ENCODE data around the gene CARNS1.

CARNS1 gene, protein sequence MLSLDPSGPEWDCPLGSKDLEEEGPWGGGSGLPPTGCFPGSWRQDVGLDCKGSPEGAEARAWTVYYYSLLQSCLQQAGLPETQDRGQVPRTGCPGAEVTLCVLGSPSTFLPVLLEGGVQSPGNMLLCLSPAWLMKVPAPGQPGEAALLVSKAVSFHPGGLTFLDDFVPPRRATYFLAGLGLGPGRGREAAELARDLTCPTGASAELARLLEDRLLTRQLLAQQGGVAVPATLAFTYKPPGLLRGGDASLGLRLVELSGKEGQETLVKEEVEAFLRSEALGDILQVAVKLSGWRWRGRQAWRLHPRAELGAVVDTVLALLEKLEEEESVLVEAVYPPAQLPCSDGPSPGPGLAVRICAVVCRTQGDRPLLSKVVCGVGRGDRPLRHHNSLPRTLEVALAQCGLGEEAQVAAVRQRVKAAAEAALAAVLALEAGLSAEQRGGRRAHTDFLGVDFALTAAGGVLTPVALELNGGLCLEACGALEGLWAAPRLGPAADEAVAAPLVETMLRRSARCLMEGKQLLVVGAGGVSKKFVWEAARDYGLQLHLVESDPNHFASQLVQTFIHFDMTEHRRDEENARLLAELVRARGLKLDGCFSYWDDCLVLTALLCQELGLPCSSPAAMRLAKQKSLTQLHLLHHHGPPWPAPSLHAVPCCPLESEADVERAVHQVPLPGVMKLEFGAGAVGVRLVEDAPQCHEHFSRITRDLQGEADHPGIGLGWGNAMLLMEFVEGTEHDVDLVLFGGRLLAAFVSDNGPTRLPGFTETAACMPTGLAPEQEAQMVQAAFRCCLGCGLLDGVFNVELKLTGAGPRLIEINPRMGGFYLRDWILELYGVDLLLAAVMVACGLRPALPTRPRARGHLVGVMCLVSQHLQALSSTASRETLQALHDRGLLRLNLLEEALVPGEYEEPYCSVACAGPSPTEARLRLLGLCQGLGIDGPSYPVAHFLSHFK

DNA sequence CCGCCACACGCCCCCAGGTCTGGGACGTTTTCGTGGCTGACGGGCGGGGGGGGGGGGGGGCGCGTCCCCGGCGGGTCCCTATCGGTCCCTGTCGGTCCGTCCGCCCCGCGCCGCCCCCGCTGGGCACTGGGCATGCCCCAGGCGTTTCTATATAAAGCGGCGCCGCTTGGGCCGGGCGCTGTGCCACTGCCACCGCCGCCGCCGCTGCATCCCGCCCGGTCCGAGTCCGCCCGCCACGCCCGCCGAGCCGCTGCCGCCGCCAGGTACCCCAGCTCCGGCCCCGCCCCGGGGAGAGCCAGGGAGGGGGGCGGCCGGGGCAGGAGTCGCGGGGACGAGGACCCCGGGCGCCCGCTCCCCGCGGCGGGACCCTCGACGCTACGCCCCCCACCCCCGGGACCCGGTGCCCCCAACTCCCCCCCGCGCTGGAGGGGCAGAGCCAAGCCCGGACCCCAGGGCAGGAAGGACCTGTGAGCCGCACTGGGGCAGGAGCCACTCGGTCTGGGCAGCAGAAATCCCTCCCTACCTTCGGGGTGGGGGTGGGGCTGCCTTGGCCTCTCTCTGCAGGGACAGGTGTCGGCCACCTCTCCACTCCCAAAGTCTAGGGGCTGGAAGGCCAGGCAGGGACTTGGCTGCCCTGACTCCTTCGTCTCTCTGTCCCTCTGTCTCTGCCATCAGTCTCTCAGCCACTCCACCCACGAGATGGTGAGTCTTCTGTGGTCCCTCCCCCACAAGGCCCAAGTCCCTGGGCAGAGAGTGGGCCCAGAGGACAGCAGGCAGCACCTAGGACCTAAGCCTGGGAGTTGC, at the start of gene CARNS1:
Gene CARNS1 (plus strand): TSS at position 178 of the 804 bp plus-strand sequence. CDS start 522 bp downstream, at position 700.
- no peak within 1 kb of the TSS for H3K27ac ChIP-seq (ENCODE audit: low read length)
- H3K4me1 ChIP-seq (ENCODE audit: control insufficient read depth, insufficient read depth, low read length) = peaks cover 25% of the 10 kb centered on the region
- H3K27me3 ChIP-seq (ENCODE audit: control insufficient read depth in 1 of 2, insufficient read depth in 2 of 2, low read length in 2 of 2) = peaks cover 8 to 10% of the 10 kb centered on the region in 2 donors
- H3K9ac ChIP-seq (ENCODE audit: low read length in 2 of 2) = peak within 1 kb of the TSS in 1 of 2 donors; percentile 29
- H3K36me3 ChIP-seq (ENCODE audit: control insufficient read depth in 2 of 2, insufficient read depth in 2 of 2, low read length in 2 of 2) = no peaks in the 10 kb centered on the region
- H3K4me3 ChIP-seq (ENCODE audit: low read length in 2 of 2) = peak within 1 kb of the TSS in 1 of 2 donors; percentile 65
- no peaks in the 10 kb centered on the region for H3K9me3 ChIP-seq (ENCODE audit: control insufficient read depth in 2 of 2, low read length in 2 of 2)

DNA sequence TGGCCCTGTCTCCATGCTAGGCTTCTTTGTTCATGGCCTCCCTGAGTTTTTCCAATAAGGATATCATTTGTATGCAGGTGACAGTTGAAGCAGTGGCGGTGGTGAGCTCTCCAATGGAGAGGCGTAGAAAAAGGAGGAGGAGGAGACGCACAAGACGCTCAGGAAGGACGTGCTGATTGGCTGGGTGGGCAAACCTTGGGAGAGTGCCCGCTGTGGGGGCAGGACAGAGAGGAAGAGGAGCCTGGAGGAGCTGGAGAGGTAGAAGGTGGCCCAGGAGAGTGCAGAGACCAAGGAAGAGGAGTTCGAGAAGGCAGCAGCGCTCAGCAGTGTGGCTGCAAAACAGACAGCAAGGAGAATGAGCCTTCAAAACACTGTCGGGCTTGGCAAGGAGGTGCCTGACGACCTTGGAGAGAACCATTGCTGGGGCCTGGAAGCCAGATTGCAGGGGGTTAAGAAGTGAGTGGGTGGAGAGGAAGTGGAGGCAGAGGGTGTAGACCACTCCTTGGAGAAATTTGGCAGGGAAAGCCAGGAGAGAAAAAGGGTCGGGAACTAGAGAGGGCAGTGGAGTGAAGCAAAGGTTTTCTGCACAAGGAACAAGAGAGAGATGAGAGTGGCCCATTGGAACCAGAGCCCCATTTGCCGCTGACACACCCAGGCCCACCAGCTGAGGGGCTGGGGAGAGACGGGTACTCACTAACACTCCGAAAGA, 49.6 kb upstream of the CARNS1 start:
- Histone ChIP-seq H3K27ac (ENCODE audit: low read length) (peak overlapping the region; percentile 96), H3K4me1 (ENCODE audit: control insufficient read depth, insufficient read depth, low read length) (peaks cover 64% of the 10 kb centered on the region), H3K36me3 (ENCODE audit: control insufficient read depth in 2 of 2, insufficient read depth in 2 of 2, low read length in 2 of 2) (peaks cover 7 to 8% of the 10 kb centered on the region in 2 donors), H3K9me3 (ENCODE audit: control insufficient read depth in 2 of 2, low read length in 2 of 2) (no peaks in the 10 kb centered on the region), H3K4me3 (ENCODE audit: low read length in 2 of 2) (peak overlapping the region; percentile 8 to 60), H3K27me3 (ENCODE audit: control insufficient read depth in 1 of 2, insufficient read depth in 2 of 2, low read length in 2 of 2) (no peaks in the 10 kb centered on the region), H3K9ac (ENCODE audit: low read length in 2 of 2) (peak overlapping the region; percentile 36 to 55)

DNA sequence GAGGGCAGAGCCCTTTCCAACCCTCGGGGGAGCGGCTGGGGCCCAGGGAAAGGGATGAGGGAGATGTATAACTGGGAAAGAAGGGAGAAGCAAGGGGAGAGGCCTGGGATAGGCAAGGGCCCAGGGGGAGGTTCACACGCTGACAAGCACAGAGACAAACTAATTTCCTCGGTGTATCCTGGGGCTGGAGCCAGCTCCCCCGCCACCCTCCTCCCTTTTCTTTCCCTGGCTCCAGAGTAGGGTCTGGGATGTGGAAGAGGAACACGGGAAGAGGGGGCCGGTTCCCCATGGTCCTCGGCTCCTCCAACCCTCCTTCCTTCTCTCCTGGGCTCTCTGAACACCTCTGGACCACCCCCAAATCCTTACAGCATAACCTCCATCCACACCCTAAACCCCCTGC, 48.9 kb upstream of the CARNS1 start:
- peak overlapping the region in 1 of 2 donors; percentile 36 for H3K9ac ChIP-seq (ENCODE audit: low read length in 2 of 2)
- H3K27me3 ChIP-seq (ENCODE audit: control insufficient read depth in 1 of 2, insufficient read depth in 2 of 2, low read length in 2 of 2) = no peaks in the 10 kb centered on the region
- H3K4me3 ChIP-seq (ENCODE audit: low read length in 2 of 2) = peak overlapping the region; percentile 17 to 60
- H3K9me3 ChIP-seq (ENCODE audit: control insufficient read depth in 2 of 2, low read length in 2 of 2) = no peaks in the 10 kb centered on the region
- H3K4me1 ChIP-seq (ENCODE audit: control insufficient read depth, insufficient read depth, low read length) = peaks cover 70% of the 10 kb centered on the region
- H3K27ac ChIP-seq (ENCODE audit: low read length) = peak overlapping the region; percentile 96
- H3K36me3 ChIP-seq (ENCODE audit: control insufficient read depth in 2 of 2, insufficient read depth in 2 of 2, low read length in 2 of 2) = peaks cover 7 to 8% of the 10 kb centered on the region in 2 donors

DNA sequence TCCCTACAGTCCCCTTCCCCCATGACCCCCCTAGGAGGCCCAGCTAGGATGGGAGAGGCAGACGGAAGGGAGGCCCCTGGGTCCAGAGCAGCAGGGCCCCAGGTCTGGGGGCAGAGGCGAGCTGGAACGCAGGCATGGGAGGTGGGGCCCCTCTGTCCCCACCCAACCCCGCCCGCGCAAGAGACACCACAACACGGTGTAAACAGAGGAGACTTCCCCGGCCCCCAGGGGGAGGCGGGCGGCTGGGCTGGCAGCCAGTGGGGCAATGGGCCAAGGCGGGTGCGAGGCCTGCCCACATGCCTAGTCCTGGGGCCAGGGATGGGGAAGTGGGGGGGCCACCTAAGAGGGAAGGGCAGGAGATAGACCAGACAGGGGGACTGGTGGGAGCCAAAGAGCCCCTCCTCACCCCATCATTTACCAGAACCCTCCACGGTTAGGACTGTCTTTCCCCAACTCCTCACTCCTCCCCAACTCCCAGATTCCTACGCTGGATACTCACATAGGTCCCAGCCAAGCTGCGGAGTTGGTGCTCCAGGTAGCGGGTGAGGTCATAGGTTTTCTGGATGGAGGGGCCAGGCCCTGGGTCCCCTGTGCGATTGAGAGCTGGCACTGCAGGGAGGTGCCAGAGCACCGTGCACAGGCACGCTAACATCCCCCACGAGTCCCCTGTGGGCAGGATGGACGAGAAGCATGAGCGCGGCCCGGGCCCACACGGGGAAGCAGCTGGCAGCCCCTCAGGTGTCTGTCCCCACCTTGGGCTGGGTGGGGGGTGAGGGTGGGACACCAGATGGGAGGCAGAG, 48.3 kb upstream of the CARNS1 start:
- peaks cover 76% of the 10 kb centered on the region for H3K4me1 ChIP-seq (ENCODE audit: control insufficient read depth, insufficient read depth, low read length)
- peak overlapping the region; percentile 17 to 60 for H3K4me3 ChIP-seq (ENCODE audit: low read length in 2 of 2)
- peaks cover 7 to 8% of the 10 kb centered on the region in 2 donors for H3K36me3 ChIP-seq (ENCODE audit: control insufficient read depth in 2 of 2, insufficient read depth in 2 of 2, low read length in 2 of 2)
- no peaks in the 10 kb centered on the region for H3K9me3 ChIP-seq (ENCODE audit: control insufficient read depth in 2 of 2, low read length in 2 of 2)
- peak overlapping the region in 1 of 2 donors; percentile 36 for H3K9ac ChIP-seq (ENCODE audit: low read length in 2 of 2)
- peak overlapping the region; percentile 96 for H3K27ac ChIP-seq (ENCODE audit: low read length)
- no peaks in the 10 kb centered on the region for H3K27me3 ChIP-seq (ENCODE audit: control insufficient read depth in 1 of 2, insufficient read depth in 2 of 2, low read length in 2 of 2)

- Histone ChIP-seq H3K27me3 (ENCODE audit: control insufficient read depth in 1 of 2, insufficient read depth in 2 of 2, low read length in 2 of 2) (no peaks in the 10 kb centered on the region), H3K27ac (ENCODE audit: low read length) (peak overlapping the region; percentile 96), H3K4me3 (ENCODE audit: low read length in 2 of 2) (no peak overlapping the region), H3K4me1 (ENCODE audit: control insufficient read depth, insufficient read depth, low read length) (peaks cover 78% of the 10 kb centered on the region), H3K9ac (ENCODE audit: low read length in 2 of 2) (peak overlapping the region in 1 of 2 donors; percentile 24), H3K36me3 (ENCODE audit: control insufficient read depth in 2 of 2, insufficient read depth in 2 of 2, low read length in 2 of 2) (peaks cover 7 to 8% of the 10 kb centered on the region in 2 donors), H3K9me3 (ENCODE audit: control insufficient read depth in 2 of 2, low read length in 2 of 2) (no peaks in the 10 kb centered on the region)
Measured at GRCh38 chr11:67367761-67368227, 47.7 kb upstream of the CARNS1 start.

DNA sequence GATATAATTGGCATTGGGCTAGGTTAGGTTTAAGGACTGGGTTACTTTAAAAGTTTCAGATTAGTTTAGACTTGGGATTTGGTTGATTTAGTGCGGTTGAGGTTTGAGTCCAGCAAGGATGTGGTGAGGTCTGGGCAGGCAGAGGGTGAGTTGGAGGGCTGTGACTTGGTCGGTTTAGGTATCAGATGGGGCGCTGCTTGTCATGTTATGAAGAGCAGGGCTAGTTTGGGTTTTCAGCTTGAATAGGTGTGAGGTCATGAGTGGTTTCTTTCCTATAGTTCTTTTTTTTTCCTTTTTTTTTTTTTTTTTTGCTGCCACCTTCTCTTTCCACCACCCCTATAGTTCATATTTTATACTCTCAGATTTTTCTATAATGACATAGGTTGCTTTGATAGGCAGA, 46.9 kb upstream of the CARNS1 start:
- H3K9me3 ChIP-seq (ENCODE audit: control insufficient read depth in 2 of 2, low read length in 2 of 2) = no peaks in the 10 kb centered on the region
- H3K27me3 ChIP-seq (ENCODE audit: control insufficient read depth in 1 of 2, insufficient read depth in 2 of 2, low read length in 2 of 2) = no peaks in the 10 kb centered on the region
- H3K4me1 ChIP-seq (ENCODE audit: control insufficient read depth, insufficient read depth, low read length) = peaks cover 78% of the 10 kb centered on the region
- no peak overlapping the region for H3K9ac ChIP-seq (ENCODE audit: low read length in 2 of 2)
- peaks cover 7 to 8% of the 10 kb centered on the region in 2 donors for H3K36me3 ChIP-seq (ENCODE audit: control insufficient read depth in 2 of 2, insufficient read depth in 2 of 2, low read length in 2 of 2)
- H3K4me3 ChIP-seq (ENCODE audit: low read length in 2 of 2) = no peak overlapping the region
- peak overlapping the region; percentile 96 for H3K27ac ChIP-seq (ENCODE audit: low read length)

- H3K27ac ChIP-seq (ENCODE audit: low read length) = peak overlapping the region; percentile 96
- peaks cover 5 to 8% of the 10 kb centered on the region in 2 donors for H3K36me3 ChIP-seq (ENCODE audit: control insufficient read depth in 2 of 2, insufficient read depth in 2 of 2, low read length in 2 of 2)
- H3K9ac ChIP-seq (ENCODE audit: low read length in 2 of 2) = peak overlapping the region; percentile 62 to 78
- H3K9me3 ChIP-seq (ENCODE audit: control insufficient read depth in 2 of 2, low read length in 2 of 2) = no peaks in the 10 kb centered on the region
- peak overlapping the region; percentile 44 to 58 for H3K4me3 ChIP-seq (ENCODE audit: low read length in 2 of 2)
- peaks cover 84% of the 10 kb centered on the region for H3K4me1 ChIP-seq (ENCODE audit: control insufficient read depth, insufficient read depth, low read length)
- H3K27me3 ChIP-seq (ENCODE audit: control insufficient read depth in 1 of 2, insufficient read depth in 2 of 2, low read length in 2 of 2) = no peaks in the 10 kb centered on the region
Measured at GRCh38 chr11:67369275-67369674, 46.2 kb upstream of the CARNS1 start.

GRCh38 chr11:67369801-67370284, 45.6 kb upstream of the CARNS1 start:
- Histone ChIP-seq H3K4me3 (ENCODE audit: low read length in 2 of 2) (peak overlapping the region; percentile 44 to 58), H3K4me1 (ENCODE audit: control insufficient read depth, insufficient read depth, low read length) (peaks cover 84% of the 10 kb centered on the region), H3K27ac (ENCODE audit: low read length) (peak overlapping the region; percentile 96), H3K36me3 (ENCODE audit: control insufficient read depth in 2 of 2, insufficient read depth in 2 of 2, low read length in 2 of 2) (peaks cover 0 to 3% of the 10 kb centered on the region in 2 donors), H3K9ac (ENCODE audit: low read length in 2 of 2) (peak overlapping the region; percentile 64 to 89), H3K27me3 (ENCODE audit: control insufficient read depth in 1 of 2, insufficient read depth in 2 of 2, low read length in 2 of 2) (no peaks in the 10 kb centered on the region), H3K9me3 (ENCODE audit: control insufficient read depth in 2 of 2, low read length in 2 of 2) (no peaks in the 10 kb centered on the region)
